Cerebellar cortex (tissue), 1 donor: ENCODE measurements around the gene KCTD12.

Experiments used
- DNase-seq: peaks from one replicate; pipeline ENCODE4 v3.0.0-alpha.2; 2015; ENCODE audit warnings: low spot score

KCTD12 gene

DNA sequence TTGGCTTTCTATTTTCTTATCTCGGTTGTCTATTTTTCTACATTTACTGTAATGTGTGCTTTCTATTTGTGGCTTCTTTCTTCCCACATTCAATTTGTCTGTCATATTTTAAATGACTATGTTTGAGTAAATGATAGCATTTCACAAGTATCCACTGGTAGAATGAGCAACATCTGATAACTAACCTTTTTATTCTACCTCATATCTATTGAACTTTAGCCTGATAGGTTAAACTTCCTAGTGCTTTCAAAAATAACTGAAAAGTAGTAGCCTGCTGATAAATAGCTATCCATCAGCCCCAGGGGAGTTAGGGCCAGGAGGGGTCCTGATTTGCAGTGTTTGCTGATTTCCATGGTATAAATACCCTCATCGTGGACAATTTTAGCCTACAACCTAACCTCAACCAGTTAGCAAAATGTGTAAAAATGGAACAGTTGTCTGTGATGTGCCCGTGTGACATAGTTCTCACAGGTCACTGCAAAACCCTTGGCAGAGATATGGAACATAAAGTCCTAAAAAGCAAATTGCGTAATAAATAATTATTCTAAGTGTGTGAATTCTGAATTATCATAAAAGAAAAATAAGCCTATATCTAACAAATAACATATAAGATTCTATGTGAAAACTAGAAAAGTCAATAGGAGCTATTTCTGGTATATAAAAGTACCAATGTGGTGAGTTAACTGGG is 32.1 kb downstream of the KCTD12 start:
- DNase-seq = no peak

DNA sequence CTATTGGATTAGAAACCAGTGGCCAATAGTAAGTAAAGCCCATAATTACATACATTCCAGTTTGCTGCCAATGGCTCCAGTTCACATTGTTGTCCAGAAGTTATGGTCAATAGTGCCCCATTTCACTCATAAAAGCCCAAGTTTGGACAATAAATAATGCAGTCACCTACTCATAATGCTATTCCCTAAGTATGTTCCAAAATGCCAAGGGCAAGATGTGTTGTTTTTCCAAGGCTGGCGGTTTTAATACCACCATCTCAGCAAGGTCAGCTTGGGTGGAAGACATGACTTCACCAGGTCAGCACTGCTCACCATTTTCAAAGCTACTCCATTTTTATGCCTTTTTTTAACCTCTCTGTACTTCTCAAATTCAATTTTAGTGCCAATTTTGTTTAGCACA is 32.7 kb downstream of the KCTD12 start:
- no peak for DNase-seq

DNA sequence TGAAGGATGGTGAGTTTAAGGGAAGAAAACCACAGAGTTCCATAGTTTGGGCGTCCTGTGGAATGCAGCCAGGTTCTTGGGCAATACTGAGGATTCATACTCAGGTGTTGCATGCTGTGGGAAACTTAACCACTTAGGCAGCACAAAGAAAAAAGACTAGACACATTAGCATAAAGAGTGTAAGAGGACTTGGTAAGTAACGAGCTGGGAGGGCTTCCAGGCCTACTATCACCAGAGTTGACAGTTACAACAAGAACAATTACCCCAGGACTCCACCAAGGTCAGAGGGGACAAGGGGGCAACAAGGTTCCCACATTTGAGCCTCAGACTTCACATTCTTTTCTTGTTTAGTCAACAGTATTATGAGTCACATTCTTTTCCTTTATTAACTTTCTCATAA is 33.2 kb downstream of the KCTD12 start:
- no peak for DNase-seq

DNA sequence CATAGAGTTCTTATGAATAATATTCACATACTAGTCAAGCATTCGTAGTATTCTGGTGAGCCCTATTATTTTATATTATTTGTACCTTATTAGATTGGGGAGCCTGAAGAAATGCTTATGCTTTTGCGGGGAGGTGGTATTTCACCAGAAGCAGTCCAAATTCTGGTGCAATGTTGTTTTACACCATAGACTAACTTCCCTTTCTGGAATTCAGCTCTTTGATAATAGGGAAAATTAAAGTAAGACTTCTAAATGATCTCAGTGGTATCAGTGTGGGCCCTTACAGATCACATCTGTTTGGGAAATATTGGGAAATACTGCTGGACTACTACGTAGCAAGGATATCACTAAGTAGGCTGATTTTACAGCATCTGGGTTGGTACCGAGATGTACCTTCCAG is 34.2 kb downstream of the KCTD12 start:
- no peak for DNase-seq

DNA sequence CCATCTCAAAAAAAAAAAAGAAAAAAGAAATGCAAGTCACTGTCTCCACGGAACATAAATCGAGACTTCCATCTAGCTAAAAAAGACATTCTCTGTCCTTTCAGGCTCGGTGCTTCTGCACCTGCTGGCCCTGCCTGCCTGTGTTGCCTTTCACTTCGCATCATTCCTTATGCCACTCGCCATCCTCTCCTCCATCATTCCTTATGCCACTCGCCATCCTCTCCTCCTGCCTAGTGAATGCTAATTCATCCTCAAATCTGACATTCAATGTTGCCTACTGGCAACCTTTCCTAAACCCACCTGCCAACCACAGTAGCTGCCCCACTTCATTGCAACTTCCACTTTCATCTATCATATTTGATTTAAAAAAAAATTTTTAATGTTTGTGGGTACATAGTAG is 36.7 kb downstream of the KCTD12 start:
- DNase-seq = no peak

DNA sequence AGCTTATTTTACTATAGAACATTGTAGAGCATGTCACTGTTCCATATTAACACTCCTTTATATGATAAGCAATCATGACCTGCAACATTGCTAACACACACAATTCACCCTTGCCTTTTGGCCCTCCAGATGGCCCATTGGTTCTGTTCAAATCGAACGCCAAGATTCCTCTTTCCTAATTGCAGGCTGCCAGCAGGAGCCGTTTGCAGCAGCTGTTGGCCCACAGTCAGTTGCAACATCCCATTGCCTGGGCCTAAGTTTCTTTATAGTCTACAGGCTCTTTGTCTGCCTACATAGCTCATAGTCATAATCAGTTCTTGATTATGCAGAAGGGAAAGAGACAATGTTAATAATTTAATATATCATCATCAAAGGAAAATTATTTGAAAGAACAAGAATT is 37.6 kb downstream of the KCTD12 start:
- peak; percentile 74 for DNase-seq

DNA sequence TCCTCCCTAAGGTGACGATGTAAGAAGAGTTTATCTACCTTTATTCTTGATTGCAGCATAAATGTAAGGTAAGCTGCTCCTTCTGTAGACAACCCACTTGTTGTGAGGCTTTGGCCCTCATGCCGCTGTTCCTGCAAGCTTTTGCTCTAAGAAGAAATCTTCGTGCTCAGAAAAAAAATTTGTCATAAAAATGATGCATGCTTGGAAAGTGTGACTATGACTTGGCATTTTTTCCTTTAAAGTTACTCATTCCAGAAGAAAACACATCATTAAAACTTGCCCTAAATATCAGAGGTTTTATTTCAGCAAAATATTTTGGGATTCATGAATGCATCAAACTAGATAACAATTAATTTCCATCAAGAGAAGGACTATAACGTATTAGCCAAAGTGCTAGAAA is 39.8 kb downstream of the KCTD12 start:
- DNase-seq = no peak

DNA sequence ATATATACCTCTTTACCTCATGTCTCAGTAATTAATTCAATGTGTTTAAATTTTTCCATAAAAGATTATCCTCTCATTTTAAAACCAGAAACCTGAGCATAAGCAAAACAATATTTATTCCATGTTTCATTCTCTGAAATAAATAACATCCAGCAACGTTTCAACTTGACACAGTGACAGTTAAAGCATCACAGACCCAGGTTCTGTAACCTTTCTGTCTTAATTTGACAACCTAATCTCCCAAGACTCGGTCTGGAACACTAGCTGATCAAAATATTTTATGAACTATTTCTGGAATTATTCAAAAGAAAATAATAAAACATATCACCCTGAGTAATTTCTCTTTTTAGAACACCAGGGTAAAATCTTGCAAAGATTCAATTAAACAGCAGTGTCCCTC is 40.3 kb downstream of the KCTD12 start:
- DNase-seq = no peak

DNA sequence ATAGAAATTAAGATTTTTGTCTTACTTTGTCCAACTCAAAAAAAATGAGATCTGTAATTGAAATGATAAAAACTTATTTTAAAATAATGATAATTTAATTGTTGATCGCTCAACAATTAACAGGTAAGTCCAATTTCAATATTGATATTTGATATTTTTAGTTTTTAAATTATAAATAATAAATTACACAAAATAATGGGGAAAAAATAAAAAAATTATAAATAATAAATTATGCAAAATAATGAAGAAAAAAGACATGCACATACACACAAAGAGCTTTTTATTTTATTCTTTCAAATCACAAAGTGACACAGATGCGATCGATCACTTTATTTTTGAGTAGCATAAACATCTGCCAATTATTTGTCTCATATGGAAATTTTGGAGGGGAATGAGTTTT is 40.8 kb downstream of the KCTD12 start:
- no peak for DNase-seq

DNA sequence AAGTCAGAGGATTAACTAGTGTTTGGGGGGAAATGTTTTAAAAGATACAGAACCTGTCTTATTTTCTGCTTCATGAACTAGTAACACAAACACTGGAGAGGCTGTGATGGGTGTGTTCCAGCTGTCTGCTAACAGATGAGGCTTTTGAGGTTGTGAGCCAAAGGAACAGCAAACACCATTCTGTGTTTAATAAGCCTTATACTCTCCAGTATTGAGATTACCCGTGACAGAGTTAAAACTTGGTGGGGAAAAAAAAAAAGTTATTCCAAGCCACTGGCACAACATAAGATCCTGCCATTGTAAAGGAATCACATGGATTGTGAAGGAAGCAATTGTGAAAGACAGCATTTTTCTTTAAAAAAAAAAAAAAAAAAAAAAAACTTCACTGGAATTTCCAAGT is 48.4 kb downstream of the KCTD12 start:
- DNase-seq = no peak

DNA sequence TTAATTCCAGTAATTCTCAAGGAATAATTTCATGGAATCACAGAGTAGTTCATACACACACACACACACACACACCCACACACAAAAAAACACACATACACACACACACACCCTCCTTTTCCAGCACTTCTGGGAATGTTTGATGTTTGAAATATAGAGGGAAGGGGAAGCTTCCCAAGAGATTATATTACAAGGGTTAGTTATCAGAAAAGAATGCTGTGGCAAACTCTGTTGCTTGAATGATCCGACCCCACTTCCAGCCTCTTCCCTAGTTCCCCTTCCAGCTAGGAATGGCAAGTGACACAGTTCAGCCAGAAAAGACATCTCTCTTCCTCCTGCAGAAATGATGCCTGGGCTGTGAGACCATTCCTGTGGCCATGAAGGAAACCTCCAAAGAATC is 49.9 kb downstream of the KCTD12 start:
- no peak for DNase-seq

DNA sequence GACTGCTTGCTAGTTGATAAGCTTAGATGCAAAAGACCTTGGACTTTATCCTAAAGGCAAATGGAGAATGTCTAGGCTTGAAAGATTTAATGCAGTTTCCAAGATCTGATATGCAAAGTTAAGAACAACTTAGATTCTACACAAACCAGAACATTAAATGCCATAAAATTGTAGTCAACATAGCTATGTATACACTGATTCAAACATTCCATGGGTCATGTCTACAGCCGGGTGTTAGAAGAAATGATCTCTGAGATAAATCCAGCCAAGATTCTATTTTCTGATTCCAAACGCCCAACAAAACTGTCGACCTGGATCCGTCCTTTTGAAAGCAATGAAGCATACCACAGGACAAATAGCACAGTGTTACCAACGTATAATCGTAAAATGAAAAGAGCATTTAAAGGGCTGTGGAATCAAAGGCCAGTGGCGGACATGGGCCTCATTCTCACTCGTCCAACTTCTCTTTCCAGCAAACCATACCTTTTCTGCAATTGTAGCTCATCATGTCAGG is 52.7 kb downstream of the KCTD12 start:
- DNase-seq = peak; percentile 36

DNA sequence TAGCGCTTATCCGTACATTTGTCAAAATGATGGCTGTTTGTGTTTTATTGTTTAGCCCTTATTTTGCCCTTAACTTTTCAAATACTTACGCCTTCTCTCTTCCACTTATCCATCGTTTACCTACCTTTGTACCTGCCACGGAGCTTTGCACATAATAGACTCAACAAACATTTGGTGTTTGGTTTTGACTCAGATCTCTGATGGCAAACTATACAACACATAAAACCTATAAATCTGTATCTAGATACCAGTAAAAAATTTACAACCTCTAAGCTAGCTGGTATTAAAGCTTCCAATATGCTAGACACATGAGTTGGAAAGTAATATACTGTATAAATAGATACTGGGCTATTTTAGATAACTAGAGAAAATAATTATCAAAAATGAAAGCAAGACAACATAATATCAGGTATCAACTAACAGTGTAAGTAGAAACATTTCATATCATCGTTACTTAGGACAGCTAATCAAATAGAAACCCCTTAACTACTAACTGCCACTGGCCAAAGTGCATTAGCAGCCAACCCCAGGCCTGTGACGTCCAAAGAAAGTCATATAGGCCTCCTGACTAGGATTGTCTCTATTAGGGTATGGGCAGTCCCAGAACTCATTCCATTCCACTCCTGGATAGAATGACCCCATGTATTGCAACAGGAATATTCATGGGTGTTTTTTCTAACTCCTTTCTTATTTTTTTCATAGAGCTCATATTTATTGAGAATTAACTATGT is 53.8 kb downstream of the KCTD12 start:
- DNase-seq = no peak

DNA sequence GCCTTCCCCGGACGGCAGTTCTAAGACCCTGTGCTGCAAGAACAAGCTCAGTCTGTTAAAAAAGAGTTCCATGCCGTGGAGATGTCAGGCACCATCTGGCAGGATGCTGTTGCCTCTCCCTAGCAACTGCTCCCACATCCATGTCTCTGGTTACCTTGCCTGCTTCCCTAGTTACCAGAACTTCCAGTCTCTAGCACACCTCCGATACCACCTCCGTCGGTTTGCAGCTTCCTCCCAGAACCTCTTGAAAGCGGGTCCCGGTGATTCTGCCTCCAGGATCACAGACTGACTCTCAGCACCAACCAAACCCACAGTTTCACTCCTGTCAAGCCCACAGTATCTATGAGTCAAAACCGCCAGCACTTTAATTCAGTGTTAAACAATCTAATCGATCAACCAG is 55.4 kb downstream of the KCTD12 start:
- peak; percentile 60 for DNase-seq
